ENCODE results near the gene ZNF189.

ZNF189 gene

DNA sequence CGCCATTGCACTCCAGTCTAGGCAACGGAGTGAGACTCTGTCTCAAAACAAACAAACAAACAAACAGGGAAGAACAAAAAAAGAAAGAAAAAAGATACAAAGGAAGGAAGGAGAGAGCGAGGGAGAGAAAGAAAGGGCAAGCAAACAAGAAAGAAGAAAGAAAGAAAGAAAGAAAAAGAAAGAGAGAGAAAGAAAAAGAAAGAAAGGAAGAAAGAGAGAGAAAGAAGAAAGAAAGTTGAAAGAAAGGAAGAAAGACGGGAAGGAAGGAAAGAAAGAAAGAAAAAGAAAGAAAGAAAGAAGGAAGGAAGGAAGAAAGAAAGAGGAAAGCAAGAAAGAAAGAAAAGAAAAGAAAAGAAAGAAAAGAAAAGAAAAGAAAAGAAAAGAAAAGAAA is 50.0 kb downstream of the ZNF189 start:
- TF ChIP-seq, protein P1, sequence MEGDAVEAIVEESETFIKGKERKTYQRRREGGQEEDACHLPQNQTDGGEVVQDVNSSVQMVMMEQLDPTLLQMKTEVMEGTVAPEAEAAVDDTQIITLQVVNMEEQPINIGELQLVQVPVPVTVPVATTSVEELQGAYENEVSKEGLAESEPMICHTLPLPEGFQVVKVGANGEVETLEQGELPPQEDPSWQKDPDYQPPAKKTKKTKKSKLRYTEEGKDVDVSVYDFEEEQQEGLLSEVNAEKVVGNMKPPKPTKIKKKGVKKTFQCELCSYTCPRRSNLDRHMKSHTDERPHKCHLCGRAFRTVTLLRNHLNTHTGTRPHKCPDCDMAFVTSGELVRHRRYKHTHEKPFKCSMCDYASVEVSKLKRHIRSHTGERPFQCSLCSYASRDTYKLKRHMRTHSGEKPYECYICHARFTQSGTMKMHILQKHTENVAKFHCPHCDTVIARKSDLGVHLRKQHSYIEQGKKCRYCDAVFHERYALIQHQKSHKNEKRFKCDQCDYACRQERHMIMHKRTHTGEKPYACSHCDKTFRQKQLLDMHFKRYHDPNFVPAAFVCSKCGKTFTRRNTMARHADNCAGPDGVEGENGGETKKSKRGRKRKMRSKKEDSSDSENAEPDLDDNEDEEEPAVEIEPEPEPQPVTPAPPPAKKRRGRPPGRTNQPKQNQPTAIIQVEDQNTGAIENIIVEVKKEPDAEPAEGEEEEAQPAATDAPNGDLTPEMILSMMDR (conservative IDR thresholded peaks at IDR 0.05; ENCODE audit: low read length) = no peak
- no peak overlapping the region; the same call in 1 of the 2 replicates for H3K4me3 ChIP-seq (ENCODE audit: low read length)
- DNase-seq (ENCODE audit: low read depth) = no peak

DNA sequence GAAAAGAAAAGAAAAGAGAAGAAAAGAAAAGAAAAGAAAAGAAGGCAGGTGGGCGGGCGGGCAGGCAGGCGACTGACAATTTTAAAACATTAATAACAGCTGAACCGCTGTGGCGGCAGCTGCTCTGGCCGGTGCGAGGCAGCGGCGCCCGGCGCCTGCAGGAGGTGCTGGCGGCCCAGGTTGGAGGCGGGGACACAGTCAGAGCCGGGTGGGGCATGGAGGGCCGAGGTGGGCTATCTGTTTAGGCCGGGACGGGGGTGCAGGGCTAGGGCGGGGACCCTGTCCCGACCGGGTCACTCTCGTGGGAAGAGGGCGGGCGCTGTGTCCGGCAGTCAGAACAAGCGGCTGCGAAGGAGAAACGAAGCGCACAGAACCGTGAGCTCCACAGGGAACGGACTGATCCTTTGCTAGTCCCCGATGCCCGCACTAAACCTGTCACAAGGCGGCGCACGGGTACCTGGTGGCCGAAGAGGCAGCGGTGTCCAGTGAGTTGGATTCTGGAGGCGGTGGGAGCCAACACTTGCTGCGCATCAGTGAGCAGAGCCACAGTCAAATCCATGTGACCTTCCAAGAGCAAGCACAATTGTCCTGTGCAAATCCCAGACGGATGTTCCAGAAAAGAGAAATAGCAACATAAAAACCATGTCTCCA is 50.5 kb downstream of the ZNF189 start:
- TF ChIP-seq, protein P1 (conservative IDR thresholded peaks at IDR 0.05; ENCODE audit: low read length) = peak; percentile 57
- peak; percentile 35 for DNase-seq (ENCODE audit: low read depth)
- H3K4me3 ChIP-seq (ENCODE audit: low read length) = peak overlapping the region; percentile 68

DNA sequence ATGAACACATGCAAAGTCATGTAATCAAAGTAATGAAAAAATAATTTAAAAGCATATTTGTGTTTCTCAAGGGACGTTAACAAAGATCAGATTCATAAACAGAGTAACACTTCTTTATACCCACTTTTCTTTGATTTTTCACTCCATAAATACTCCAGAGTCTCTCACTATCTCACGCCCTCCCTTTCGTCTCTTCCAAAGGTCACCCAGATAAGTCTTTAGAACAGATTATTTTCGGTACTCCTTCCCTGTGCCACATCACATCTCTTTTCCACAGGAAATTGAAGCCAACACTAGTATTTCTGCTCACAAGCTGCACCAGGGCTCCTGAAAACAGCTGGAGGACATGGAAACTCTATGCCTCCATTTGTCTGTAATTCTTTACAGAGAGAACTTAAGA is 52.3 kb downstream of the ZNF189 start:
- no peak overlapping the region for H3K4me3 ChIP-seq (ENCODE audit: low read length)
- no peak for DNase-seq (ENCODE audit: low read depth)
- TF ChIP-seq, protein P1 (conservative IDR thresholded peaks at IDR 0.05; ENCODE audit: low read length) = no peak

DNA sequence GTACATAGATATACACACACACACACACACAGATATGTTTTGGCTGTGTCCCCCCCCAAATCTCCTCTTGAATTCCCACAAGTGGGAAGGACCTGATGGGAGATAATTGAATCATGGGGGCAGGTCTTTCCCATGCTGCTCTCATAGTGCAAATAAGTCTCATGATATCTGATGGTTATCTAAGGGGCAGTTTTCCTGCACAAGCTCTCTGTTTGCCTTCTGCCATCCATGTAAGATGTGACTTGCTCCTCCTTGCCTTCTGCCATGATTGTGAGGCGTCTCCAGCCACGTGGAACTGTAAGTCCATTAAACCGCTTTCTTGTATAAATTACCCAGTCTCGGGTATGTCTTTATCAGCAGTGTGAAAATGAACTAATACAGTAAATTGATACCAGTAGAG is 52.8 kb downstream of the ZNF189 start:
- DNase-seq (ENCODE audit: low read depth) = no peak
- no peak overlapping the region for H3K4me3 ChIP-seq (ENCODE audit: low read length)
- TF ChIP-seq, protein P1 (conservative IDR thresholded peaks at IDR 0.05; ENCODE audit: low read length) = no peak

DNA sequence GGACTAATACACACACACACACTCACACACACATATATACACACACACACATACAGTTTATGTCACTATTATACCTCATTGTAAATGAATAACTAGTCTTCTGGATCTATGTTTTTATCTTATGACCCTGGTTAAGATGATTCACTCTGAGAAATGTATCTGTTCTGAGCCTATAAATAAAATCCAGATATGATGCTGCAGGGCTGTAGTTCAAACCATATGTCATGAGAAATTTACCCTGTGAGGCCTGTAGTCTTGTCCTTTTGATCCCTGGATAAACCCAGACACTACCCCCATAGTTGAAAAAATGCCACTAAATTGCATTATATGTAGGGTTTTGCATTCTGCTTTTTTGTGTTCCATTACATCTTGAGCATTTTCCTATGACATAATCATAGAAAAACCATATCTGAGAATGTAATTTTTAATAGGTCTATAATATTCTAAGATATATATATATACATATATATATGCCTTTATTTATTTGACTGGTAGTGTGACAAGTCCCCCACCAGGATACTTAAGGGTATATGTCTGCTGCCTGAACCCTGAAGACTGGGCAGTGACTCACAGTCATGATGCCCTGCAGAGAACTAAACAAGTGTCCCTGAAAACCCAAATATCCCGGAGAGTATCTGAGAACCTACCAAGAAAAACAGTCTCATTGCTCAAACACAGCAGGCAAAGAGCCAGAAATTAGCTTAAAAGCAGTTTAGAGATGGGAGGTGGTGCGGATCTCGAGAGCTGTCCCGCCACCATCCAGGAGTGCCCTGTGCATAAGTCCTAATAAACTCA is 55.3 kb downstream of the ZNF189 start:
- H3K4me3 ChIP-seq (ENCODE audit: low read length) = no peak overlapping the region
- DNase-seq (ENCODE audit: low read depth) = no peak
- TF ChIP-seq, protein P1 (conservative IDR thresholded peaks at IDR 0.05; ENCODE audit: low read length) = no peak

DNA sequence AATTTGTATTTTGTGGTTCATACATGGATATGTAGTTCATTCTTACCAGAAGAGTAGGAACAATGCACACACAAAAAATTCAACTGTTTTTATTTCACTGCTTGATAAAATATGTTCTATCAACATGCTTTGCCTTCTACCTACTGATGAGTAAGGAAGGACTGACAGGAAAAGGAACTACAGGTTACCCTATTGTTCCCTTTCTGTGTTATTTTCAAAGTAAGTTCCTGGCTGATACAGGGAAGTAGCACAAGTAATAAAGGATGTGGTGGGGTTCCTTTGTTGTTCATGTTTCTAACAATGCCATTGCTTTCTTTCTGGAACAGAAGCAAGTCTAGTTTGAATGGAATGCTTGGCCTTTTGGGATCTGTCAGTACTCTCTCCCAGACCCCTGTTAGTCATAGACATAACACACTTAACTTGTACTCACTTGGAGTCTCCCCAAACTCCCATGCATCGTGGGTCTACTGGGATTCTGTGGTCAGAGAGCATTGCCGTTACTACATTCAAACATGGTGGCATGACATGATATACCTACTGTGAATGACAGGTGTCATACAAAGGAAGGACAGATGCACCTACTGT is 57.1 kb downstream of the ZNF189 start:
- peak; percentile 66 for DNase-seq (ENCODE audit: low read depth)
- H3K4me3 ChIP-seq (ENCODE audit: low read length) = no peak overlapping the region
- TF ChIP-seq, protein P1 (conservative IDR thresholded peaks at IDR 0.05; ENCODE audit: low read length) = no peak

All from AG10803 (cell line).